HG02973 (cell line): ENCODE data around the gene FERMT3.
"Not testable (repeated sequence)": the region's sequence is repeated elsewhere in the genome, so short reads cannot be mapped to it uniquely, and the experiment has no call there.

ENCODE experiments used
- ATAC-seq: cut with Tn5 transposase; IDR thresholded peaks from one replicate; pipeline ENCODE4 v1.9.1; 2021; ENCODE audit warnings: moderate library complexity; ENCODE audit not compliant: unreplicated experiment

The FERMT3 gene

GRCh38 chr11:64206457-64207255 lies at the start of gene FERMT3:
FERMT3 (plus strand) TSS chr11:64206721; CDS start chr11:64207365, 644 bp downstream.
- ATAC-seq = no peak

GRCh38 chr11:64157631-64158394 lies 48.7 kb upstream of the FERMT3 start:
- ATAC-seq = no peak

GRCh38 chr11:64161037-64161436 lies 45.5 kb upstream of the FERMT3 start:
- ATAC-seq = no peak

GRCh38 chr11:64162769-64163168 lies 43.8 kb upstream of the FERMT3 start:
- not testable (repeated sequence) for ATAC-seq

GRCh38 chr11:64163951-64164350 lies 42.6 kb upstream of the FERMT3 start:
- no peak for ATAC-seq

- no peak for ATAC-seq
Measured at GRCh38 chr11:64164392-64165312, 41.9 kb upstream of the FERMT3 start.

GRCh38 chr11:64165481-64165841 lies 41.1 kb upstream of the FERMT3 start:
- ATAC-seq = no peak

GRCh38 chr11:64165842-64166635 lies 40.5 kb upstream of the FERMT3 start, which contains the start of gene MACROD1:
MACROD1 (minus strand) TSS chr11:64166113; CDS start chr11:64165994, 119 bp downstream.
- peak; percentile 80 for ATAC-seq

- no peak for ATAC-seq
Measured at GRCh38 chr11:64170419-64170818, 36.1 kb upstream of the FERMT3 start.

- no peak for ATAC-seq
Measured at GRCh38 chr11:64173616-64174355, 32.7 kb upstream of the FERMT3 start.

GRCh38 chr11:64176751-64177150 lies 29.8 kb upstream of the FERMT3 start:
- no peak for ATAC-seq

- no peak for ATAC-seq
Measured at GRCh38 chr11:64178203-64178602, 28.3 kb upstream of the FERMT3 start.

GRCh38 chr11:64178951-64179639 lies 27.4 kb upstream of the FERMT3 start:
- no peak for ATAC-seq

GRCh38 chr11:64180891-64181290 lies 25.6 kb upstream of the FERMT3 start:
- no peak for ATAC-seq

GRCh38 chr11:64181506-64182411 lies 24.8 kb upstream of the FERMT3 start:
- ATAC-seq = no peak

GRCh38 chr11:64183890-64184289 lies 22.6 kb upstream of the FERMT3 start:
- ATAC-seq = no peak

- peak; percentile 11 for ATAC-seq
Measured at GRCh38 chr11:64185175-64185692, 21.3 kb upstream of the FERMT3 start.
